ENCODE results near the gene TTC39B.

The TTC39B gene

GRCh38 chr9:15200111-15200510 lies 106.9 kb downstream of the TTC39B start:
- Histone ChIP-seq H2AFZ (ENCODE audit: low read depth, low read length) (no peak overlapping the region), H3K4me1 (ENCODE audit: insufficient read depth, low read length) (no peaks in the 10 kb centered on the region), H3K27me3 (ENCODE audit: insufficient read depth, low read length) (no peaks in the 10 kb centered on the region), H3K4me3 (ENCODE audit: low read length) (no peak overlapping the region), H3K36me3 (ENCODE audit: insufficient read depth, low read length) (no peaks in the 10 kb centered on the region), H3K9me3 (ENCODE audit: low read length) (peaks cover 6% of the 10 kb centered on the region)

GRCh38 chr9:15192856-15193255 lies 114.2 kb downstream of the TTC39B start:
- H3K27me3 ChIP-seq (ENCODE audit: insufficient read depth, low read length) = no peaks in the 10 kb centered on the region
- no peak overlapping the region for H3K4me3 ChIP-seq (ENCODE audit: low read length)
- no peak overlapping the region for H2AFZ ChIP-seq (ENCODE audit: low read depth, low read length)
- no peaks in the 10 kb centered on the region for H3K36me3 ChIP-seq (ENCODE audit: insufficient read depth, low read length)
- H3K9me3 ChIP-seq (ENCODE audit: low read length) = peaks cover 8% of the 10 kb centered on the region
- no peaks in the 10 kb centered on the region for H3K4me1 ChIP-seq (ENCODE audit: insufficient read depth, low read length)

DNA sequence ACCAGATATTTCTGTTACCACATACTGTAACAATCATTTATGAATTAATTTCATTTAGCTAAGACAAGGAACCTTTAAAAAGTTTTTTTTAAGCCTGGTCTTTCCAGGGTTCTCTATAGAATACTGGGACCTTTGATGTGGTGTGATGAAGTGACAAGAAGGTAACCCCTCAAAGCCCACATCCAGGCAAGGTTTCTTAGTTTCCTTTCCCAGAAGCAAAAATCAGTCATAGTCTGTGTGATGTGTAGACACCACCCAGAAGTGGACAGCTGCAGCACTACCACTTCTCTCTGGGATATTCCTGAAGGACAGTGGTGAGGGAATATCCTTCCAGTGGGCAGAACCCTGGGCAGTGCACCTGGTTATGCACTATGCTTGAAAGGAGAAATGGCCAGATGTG lies 115.6 kb downstream of the TTC39B start:
- H3K4me1 ChIP-seq (ENCODE audit: insufficient read depth, low read length) = no peaks in the 10 kb centered on the region
- no peak overlapping the region for H3K4me3 ChIP-seq (ENCODE audit: low read length)
- H3K9me3 ChIP-seq (ENCODE audit: low read length) = peaks cover 7% of the 10 kb centered on the region
- no peak overlapping the region for H2AFZ ChIP-seq (ENCODE audit: low read depth, low read length)
- H3K36me3 ChIP-seq (ENCODE audit: insufficient read depth, low read length) = no peaks in the 10 kb centered on the region
- no peaks in the 10 kb centered on the region for H3K27me3 ChIP-seq (ENCODE audit: insufficient read depth, low read length)

DNA sequence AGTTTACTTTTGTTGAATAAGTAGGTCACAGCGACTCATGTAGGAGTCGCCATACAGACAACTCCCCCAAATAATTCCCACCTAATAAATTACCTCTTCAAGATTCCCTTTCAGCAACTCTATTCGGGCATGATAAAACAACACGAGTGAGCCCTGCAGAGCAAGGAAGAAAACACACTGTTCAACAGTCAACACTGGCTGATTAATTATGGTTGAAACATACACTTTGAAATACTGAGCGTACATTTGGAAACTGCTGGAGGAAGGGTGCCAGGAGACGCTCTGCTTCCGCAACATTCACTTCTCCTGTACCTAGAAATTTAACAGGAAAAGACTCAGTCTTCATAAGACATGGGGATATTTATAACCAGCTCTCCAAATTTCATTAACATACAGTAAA lies 117.5 kb downstream of the TTC39B start:
- Histone ChIP-seq H3K36me3 (ENCODE audit: insufficient read depth, low read length) (no peaks in the 10 kb centered on the region), H3K4me3 (ENCODE audit: low read length) (no peak overlapping the region), H2AFZ (ENCODE audit: low read depth, low read length) (no peak overlapping the region), H3K9me3 (ENCODE audit: low read length) (no peaks in the 10 kb centered on the region), H3K27me3 (ENCODE audit: insufficient read depth, low read length) (no peaks in the 10 kb centered on the region), H3K4me1 (ENCODE audit: insufficient read depth, low read length) (no peaks in the 10 kb centered on the region)

- Histone ChIP-seq H2AFZ (ENCODE audit: low read depth, low read length) (no peak overlapping the region), H3K27me3 (ENCODE audit: insufficient read depth, low read length) (no peaks in the 10 kb centered on the region), H3K4me1 (ENCODE audit: insufficient read depth, low read length) (peaks cover 5% of the 10 kb centered on the region), H3K36me3 (ENCODE audit: insufficient read depth, low read length) (no peaks in the 10 kb centered on the region), H3K9me3 (ENCODE audit: low read length) (no peaks in the 10 kb centered on the region), H3K4me3 (ENCODE audit: low read length) (no peak overlapping the region)
Observed at GRCh38 chr9:15187589-15187988, 119.4 kb downstream of the TTC39B start.

DNA sequence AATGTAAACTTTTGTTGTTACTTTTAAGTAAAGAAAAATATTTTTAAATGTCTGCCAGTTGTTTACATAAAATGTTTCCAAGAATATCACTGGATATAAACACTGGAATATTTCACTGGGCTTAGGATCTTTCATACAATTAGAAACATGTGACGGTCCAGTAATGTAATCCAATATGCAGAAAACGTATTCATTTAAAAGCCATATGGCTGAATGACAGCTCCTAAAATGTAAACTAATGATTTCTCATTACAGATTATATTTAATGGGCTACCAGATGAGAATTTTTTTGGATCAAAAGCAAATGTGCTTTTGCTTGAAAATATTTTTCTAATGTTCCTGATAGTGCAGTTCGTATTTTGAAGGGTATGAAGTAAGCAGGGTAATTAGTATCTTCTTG lies 124.3 kb downstream of the TTC39B start:
- H3K36me3 ChIP-seq (ENCODE audit: insufficient read depth, low read length) = no peaks in the 10 kb centered on the region
- H3K27me3 ChIP-seq (ENCODE audit: insufficient read depth, low read length) = no peaks in the 10 kb centered on the region
- peaks cover 20% of the 10 kb centered on the region for H3K4me1 ChIP-seq (ENCODE audit: insufficient read depth, low read length)
- no peak overlapping the region for H3K4me3 ChIP-seq (ENCODE audit: low read length)
- H3K9me3 ChIP-seq (ENCODE audit: low read length) = no peaks in the 10 kb centered on the region
- no peak overlapping the region for H2AFZ ChIP-seq (ENCODE audit: low read depth, low read length)

DNA sequence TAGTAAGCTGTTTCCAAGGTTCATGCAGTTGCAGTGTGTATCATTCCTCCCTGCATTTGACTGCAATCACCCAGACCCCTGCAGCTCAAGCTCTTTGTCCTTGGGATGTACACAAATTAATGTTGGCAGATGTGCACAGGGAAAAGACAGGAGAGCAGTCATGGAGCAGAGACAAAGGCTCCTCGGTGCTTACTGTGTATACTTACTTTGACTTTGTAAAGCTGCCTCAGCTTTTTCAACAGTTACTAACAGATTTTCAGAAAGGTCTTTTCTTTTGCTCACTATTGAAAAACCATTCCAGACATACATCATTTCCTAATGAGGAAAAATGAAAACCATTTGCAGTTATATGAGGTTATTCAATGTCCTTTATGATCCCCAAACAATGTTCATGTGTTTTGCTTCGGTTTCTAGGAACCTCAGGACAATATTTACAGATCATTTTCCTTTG lies 124.9 kb downstream of the TTC39B start:
- no peaks in the 10 kb centered on the region for H3K27me3 ChIP-seq (ENCODE audit: insufficient read depth, low read length)
- H3K4me1 ChIP-seq (ENCODE audit: insufficient read depth, low read length) = peaks cover 20% of the 10 kb centered on the region
- no peaks in the 10 kb centered on the region for H3K9me3 ChIP-seq (ENCODE audit: low read length)
- no peaks in the 10 kb centered on the region for H3K36me3 ChIP-seq (ENCODE audit: insufficient read depth, low read length)
- H2AFZ ChIP-seq (ENCODE audit: low read depth, low read length) = no peak overlapping the region
- H3K4me3 ChIP-seq (ENCODE audit: low read length) = no peak overlapping the region

- Histone ChIP-seq H3K36me3 (ENCODE audit: insufficient read depth, low read length) (no peaks in the 10 kb centered on the region), H3K4me1 (ENCODE audit: insufficient read depth, low read length) (peaks cover 20% of the 10 kb centered on the region), H2AFZ (ENCODE audit: low read depth, low read length) (no peak overlapping the region), H3K9me3 (ENCODE audit: low read length) (no peaks in the 10 kb centered on the region), H3K27me3 (ENCODE audit: insufficient read depth, low read length) (no peaks in the 10 kb centered on the region), H3K4me3 (ENCODE audit: low read length) (no peak overlapping the region)
Observed at GRCh38 chr9:15180124-15180523, 126.9 kb downstream of the TTC39B start.

GRCh38 chr9:15178631-15179030 lies 128.4 kb downstream of the TTC39B start:
- Histone ChIP-seq H3K4me1 (ENCODE audit: insufficient read depth, low read length) (peaks cover 20% of the 10 kb centered on the region), H3K9me3 (ENCODE audit: low read length) (no peaks in the 10 kb centered on the region), H3K27me3 (ENCODE audit: insufficient read depth, low read length) (no peaks in the 10 kb centered on the region), H3K36me3 (ENCODE audit: insufficient read depth, low read length) (no peaks in the 10 kb centered on the region), H3K4me3 (ENCODE audit: low read length) (no peak overlapping the region), H2AFZ (ENCODE audit: low read depth, low read length) (no peak overlapping the region)

GRCh38 chr9:15176836-15177235 lies 130.2 kb downstream of the TTC39B start:
- Histone ChIP-seq H2AFZ (ENCODE audit: low read depth, low read length) (no peak overlapping the region), H3K36me3 (ENCODE audit: insufficient read depth, low read length) (no peaks in the 10 kb centered on the region)

GRCh38 chr9:15163931-15164330 lies 143.1 kb downstream of the TTC39B start:
- Histone ChIP-seq H2AFZ (ENCODE audit: low read depth, low read length) (no peak overlapping the region), H3K9me3 (ENCODE audit: low read length) (no peaks in the 10 kb centered on the region), H3K4me3 (ENCODE audit: low read length) (no peak overlapping the region), H3K27me3 (ENCODE audit: insufficient read depth, low read length) (no peaks in the 10 kb centered on the region), H3K36me3 (ENCODE audit: insufficient read depth, low read length) (no peaks in the 10 kb centered on the region), H3K4me1 (ENCODE audit: insufficient read depth, low read length) (peaks cover 9% of the 10 kb centered on the region)

More at GRCh38 chr9:15176836-15177235, 130.2 kb downstream of the TTC39B start:
- H3K27me3 ChIP-seq (ENCODE audit: insufficient read depth, low read length) = no peaks in the 10 kb centered on the region
- H3K4me1 ChIP-seq (ENCODE audit: insufficient read depth, low read length) = peaks cover 9% of the 10 kb centered on the region
- H3K4me3 ChIP-seq (ENCODE audit: low read length) = no peak overlapping the region
- no peaks in the 10 kb centered on the region for H3K9me3 ChIP-seq (ENCODE audit: low read length)

DNA sequence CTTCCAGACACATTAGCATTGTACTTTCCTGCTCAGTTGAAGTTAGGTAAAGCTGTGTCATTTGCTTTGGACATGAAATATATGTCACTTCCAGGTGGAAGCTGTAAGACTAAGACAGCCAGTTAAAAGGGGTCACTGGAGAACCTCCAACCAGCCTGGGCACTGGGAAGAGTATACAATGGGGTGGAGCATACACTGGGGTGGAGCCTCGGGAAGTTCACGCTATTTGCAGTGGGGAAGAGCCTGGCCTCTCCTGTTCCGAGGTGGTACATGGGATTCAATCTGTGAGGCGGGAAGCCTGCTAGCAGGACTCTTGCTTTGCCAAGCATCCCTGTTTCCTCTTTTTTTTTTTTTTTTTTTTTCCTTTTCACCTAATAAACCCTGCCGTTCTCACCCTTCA lies 145.3 kb downstream of the TTC39B start:
- Histone ChIP-seq H3K27me3 (ENCODE audit: insufficient read depth, low read length) (no peaks in the 10 kb centered on the region), H3K4me3 (ENCODE audit: low read length) (no peak overlapping the region)

GRCh38 chr9:15160673-15161072 lies 146.3 kb downstream of the TTC39B start:
- Histone ChIP-seq H2AFZ (ENCODE audit: low read depth, low read length) (no peak overlapping the region), H3K4me1 (ENCODE audit: insufficient read depth, low read length) (peaks cover 11% of the 10 kb centered on the region), H3K4me3 (ENCODE audit: low read length) (no peak overlapping the region), H3K36me3 (ENCODE audit: insufficient read depth, low read length) (no peaks in the 10 kb centered on the region), H3K27me3 (ENCODE audit: insufficient read depth, low read length) (no peaks in the 10 kb centered on the region), H3K9me3 (ENCODE audit: low read length) (no peaks in the 10 kb centered on the region)

More for the DNA sequence above, 145.3 kb downstream of the TTC39B start:
- H3K36me3 ChIP-seq (ENCODE audit: insufficient read depth, low read length) = no peaks in the 10 kb centered on the region
- peaks cover 9% of the 10 kb centered on the region for H3K4me1 ChIP-seq (ENCODE audit: insufficient read depth, low read length)
- H3K9me3 ChIP-seq (ENCODE audit: low read length) = no peaks in the 10 kb centered on the region
- no peak overlapping the region for H2AFZ ChIP-seq (ENCODE audit: low read depth, low read length)

- Histone ChIP-seq H2AFZ (ENCODE audit: low read depth, low read length) (no peak overlapping the region), H3K27me3 (ENCODE audit: insufficient read depth, low read length) (no peaks in the 10 kb centered on the region), H3K9me3 (ENCODE audit: low read length) (no peaks in the 10 kb centered on the region), H3K36me3 (ENCODE audit: insufficient read depth, low read length) (no peaks in the 10 kb centered on the region), H3K4me1 (ENCODE audit: insufficient read depth, low read length) (peaks cover 11% of the 10 kb centered on the region), H3K4me3 (ENCODE audit: low read length) (no peak overlapping the region)
Observed at GRCh38 chr9:15158064-15158463, 149.0 kb downstream of the TTC39B start.
